ENCODE measurements around the gene C4orf50.
"Not testable (repeated sequence)": the region's sequence is repeated elsewhere in the genome, so short reads cannot be mapped to it uniquely, and the experiment has no call there.

The C4orf50 gene

DNA sequence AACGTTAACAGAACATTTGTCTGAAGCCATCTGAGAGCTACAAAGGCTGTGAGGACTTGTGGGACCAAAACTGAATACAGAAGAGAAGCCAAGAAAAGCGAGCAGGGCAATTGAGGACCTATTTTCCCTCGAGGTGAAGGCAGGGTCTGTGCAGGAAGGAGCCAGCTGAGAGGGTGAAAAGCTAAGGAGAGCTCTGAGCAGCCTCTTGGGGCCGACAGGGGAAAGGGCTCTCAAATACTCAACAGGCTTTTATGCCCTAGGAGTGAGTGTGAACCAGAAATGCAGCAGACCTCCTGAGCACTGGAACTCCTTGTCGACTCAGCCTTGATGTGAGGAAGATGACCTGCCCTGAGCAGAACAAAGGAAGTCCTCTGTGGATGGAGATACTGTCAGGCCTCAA lies 54.2 kb downstream of the C4orf50 start:
- no peak for DNase-seq

DNA sequence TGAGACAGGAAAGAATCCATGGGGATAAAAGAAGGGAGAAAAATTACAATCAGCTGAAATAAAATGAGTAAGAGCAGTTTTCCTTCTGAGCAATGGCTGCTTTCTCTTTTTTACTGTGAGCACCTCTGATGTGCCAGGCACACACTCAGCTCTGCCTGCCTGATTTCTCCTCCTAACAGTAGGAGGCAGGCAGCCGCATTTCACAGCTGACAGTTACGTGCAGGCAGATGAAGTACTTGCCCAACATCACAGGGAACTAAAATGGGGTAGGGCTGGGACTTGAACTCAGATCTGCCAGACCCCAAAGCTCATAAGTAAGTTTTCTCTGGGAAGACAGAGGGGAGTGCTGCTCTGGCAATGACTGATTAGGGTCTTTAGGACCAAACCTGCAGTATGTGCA lies 54.6 kb downstream of the C4orf50 start:
- no peak for DNase-seq

DNA sequence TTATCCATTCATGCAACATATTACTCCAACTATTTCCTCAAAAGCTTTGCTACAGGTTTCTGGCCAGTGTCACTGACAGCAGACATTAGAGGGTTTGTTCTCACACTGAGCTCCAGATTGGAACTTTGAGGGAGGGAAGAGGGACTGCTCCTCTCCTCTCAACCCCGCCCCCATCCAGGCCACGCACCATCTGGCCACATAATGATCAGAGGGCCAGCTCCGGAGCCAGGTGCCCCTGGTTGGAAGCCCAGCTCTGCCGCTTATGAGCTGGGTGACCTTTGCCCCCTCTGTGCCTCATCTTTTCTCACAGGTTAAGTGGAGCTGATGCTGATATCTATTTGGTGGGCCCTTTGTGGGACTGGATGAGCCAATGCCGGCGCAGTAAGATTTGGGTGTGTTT lies 55.8 kb downstream of the C4orf50 start:
- no peak for DNase-seq

DNA sequence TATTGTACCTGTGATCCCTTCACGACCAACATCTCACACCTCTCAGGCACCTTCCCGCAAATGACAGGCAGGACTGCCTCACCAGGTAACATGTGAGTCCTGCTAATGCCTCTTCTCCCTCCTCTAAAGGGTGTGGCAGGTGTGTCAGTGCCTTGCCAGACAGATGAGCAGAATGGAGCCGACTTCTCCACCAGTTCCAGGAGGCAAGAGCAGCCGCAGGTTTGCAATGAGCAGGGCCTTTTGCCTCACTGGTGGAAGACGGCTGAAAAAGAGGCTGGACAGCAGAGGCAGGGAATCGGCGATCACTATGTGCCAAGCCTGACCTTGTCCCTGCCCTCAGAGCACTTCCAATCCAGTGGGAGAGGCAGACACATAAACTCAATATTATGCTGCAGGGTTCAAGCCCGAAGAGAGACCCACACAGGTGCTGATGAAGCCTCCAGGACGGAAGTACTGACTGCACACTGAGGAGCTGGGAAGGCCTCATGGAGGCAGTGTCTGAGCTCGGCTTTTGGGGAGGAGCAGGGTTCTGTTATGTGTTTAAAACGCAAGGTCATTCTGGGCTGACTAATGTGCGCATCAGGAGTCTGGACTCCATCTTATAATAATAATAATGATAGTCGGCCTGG lies 57.9 kb downstream of the C4orf50 start:
- no peak for DNase-seq

DNA sequence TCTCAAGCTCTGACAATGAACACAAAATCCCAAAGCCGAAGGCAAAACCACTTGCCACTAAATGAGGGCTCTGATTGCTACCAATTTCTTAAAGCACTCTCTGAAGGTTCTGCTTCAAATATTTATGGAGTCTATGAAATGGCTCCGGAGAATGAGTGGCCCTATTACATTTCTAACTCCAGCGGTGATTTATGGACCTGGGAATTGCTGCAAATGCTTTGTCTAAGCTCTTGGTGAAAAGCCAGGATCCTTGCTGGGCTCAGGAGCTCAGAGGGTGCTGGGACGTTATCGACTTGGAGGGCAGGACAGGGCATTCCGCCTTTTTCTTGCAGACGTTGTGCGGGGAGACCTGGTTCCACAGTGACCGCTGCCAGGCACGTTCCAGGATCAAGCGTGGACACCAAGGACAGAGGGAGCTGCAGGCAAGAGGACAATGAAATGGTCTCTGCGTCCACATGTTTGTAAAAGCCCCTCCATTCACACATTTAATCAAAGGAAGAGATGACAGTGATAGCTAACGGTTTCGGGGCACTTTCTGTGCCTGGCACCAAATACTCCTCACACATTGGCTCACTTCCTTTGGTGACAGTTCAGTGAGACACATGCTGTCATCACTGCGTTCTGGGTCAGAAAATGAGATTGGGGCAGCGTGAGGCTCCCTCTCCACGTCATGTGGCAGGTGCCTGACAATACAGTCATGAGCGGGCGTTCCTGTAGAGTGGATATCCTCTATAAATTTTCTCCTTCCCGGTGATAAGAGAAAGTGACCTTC lies 58.8 kb downstream of the C4orf50 start:
- DNase-seq, result no peak

DNA sequence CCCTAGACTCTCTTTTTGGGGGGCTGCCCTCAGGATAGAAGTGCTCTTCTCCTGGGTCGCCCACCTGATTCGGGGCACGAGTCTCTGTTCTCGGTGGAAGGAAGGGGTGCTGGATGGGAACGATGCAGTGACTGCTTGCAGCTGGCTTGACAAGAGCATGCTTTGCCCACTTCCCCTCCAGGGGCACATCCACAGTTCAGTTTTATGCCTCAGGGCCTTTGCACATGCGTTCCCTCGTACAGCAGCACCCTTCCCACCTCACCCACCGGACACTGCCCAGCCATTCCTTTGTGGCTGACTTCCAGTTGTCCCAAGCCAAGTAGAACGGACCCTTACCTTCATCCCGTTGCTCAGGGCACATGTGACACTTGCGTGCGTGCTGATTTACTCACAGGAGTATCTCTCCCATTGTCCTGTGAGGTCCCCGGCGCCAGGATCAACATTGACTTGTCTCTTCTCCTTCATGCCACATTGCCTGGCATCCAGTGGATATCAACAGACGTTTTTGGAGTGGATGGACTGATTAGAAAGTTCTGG lies 60.0 kb downstream of the C4orf50 start:
- DNase-seq, result no peak

DNA sequence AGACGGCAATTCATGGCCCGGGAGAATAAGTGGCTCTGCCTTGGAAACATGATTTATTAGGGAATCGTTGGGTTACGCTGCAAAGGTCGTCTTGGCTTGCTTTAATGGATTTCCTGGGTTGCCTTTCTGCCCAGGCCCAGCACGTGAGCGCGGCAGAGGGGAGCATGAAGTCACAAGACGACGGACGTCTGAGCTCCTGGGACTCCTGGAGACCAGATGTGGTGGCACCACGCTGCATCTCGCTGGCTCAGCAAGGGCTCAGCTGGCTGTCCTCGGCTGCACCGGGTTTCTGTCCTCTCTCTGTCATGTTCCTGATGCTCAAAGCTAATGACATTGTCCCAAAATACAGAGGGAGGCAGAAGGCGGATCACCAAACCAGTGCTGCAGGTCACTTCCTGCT lies 61.2 kb downstream of the C4orf50 start:
- DNase-seq, result peak; percentile 44

DNA sequence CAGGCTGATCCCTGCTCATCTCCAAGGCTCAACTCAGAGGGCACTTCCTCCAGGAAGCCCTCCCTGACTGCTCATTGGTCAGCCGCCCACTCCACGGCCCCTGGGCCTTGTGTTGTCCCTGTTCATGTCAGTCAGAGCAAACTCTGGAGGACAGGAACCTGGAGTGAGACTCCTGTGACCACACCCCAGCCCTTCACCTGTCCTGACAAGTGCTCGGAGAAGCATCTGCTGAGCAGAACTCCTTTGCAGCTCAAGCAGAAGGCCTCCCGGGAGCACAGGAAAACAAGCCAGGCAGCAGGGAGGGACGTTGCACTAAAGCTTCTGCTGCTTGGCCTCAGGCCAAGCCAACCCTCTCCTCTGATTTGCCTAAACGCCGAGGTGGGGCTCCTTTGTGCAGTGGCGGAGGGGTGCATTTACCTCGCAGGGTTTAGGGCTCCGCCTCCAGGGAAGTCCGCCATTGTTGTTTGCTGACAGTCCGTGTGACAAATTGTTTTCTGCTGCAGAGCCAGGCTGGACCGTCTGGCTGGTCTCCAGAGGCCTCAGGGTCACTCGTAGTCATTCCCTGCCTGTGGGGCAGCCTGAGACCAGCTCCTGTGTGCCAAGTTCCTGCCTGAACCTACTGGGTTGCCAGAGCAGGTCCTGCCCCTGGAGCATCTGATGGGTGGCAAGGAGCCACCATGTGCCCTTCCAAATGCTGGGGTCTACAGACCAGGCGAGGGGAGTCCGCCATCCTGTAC lies 61.8 kb downstream of the C4orf50 start:
- DNase-seq, result peak; percentile 88

DNA sequence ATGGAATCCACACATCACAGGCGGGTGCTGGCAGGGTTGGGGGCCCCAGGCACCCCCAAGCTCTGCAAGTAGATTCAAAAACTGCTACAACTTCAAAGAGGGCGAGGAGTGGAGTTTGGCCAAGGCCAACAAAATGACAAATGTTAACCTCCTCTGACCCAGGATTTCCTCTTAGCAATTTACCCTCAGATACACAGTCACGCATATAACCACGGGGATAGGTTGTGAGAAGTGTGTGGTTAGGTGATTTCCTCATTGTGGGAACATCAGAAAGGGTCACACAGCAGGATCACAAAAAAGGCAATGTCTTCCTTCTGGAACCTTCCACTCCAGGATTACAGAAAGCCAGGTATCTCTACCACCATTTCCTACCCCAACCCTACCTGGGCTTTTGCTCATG lies 62.4 kb downstream of the C4orf50 start:
- DNase-seq, result no peak

DNA sequence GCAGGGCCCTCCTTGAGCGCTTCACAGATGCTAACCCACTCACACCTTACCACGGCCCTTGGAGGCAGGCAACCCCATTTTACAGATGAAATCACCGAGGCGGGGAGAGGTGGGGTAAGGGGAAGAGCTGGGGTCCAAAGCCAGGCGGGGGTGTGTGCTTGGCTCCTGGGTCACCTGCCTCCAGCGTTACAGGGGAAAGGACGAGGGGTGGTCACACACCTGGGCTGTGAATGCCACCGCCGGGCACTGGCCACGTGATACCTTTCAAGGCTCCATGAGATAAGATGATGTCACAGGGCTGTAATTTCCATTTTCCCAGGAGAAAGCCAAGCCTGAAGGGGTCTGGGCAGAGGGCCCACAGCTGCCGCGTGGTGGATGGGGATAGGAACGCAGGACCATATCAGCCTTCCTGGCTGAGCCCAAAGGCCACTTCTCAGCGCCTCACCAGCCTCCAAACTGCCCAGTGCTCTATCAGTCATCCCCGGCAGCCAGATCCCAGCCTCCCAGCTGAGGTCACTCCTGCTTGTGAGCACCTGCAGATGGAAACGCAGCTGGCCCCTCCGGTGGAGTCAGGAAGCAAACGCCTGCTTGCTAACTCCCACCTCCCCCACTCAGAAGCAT lies 62.9 kb downstream of the C4orf50 start:
- DNase-seq, result peak; percentile 63

DNA sequence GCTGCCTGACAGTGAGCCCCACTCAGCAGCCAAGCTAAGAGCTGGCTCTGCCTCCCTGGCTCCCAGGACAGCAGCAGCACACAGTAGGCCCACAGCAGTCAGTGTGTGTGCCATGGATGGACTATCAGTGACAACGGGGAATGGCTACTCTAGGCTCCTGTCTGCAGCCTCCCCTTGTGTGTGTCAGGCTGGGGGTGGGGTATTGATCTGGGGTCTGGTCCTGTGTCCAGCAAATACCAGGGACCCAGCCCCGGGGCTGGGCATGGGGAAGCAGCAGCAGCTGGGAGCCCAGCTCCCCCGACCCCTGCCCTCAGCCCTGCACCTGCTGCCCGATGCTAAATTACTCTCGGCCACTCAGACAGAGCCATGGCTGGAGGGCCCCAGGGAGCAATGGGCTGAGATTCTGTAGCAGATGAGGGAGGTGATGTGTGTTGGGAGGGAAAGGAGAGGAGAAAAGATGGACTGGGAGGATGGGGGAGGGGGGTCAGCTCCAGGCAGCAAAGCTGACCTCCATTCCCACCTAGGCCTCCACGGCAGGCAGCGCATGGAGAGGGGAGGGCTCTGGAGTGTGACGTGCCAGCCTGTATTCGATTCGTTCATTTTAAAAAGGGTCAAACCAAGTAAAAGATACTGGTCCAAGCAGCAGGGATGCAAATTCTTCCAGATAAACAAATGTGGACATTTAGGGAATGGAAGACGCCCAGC lies 64.0 kb downstream of the C4orf50 start:
- DNase-seq, result no peak

DNA sequence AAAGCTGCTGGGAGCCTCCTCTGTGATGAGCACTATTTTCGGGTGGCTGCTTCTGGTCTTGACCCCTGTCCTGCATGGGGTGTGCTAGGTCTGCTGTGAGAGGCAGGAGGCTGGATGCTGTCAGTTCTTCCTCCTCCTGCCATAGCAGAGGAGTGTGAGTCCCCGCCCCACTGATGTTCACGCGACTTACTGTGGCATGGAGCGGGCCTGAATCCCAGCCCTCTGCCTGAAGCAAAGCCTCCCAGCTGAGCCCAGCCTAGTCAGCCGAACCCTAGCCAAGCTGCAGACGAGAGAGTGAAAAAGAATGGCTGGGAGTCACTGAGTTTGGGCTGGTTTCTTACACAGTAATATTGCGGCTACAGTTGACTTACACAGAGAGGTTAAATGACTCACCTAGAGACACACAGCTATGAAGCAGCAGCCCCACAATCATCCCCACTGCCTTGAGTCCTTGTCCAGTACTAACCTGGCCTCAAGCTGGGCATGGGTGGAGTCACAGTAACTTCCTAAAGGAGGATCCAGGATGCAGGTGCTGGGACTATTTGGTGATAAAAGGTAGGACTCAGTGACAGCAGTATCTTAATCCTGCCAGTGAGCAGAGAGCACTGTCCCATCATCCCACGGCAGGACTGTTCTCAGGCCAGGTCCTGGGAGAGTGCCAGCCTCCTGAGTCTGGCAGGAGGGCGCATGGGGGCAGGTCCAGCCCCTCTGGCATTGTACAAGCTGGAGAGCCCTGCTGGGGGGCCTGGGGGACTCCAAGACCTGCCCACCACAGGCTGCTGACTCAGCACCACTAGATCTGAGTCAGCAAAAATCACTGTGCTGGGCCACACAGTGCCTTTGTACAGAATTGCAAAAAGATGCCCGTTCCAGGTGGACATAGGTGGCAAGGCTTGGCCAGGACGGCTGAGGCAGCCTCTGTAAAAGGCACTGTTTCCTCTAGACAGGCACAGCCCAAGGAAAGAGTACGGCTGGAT lies 65.0 kb downstream of the C4orf50 start:
- DNase-seq, result no peak

DNA sequence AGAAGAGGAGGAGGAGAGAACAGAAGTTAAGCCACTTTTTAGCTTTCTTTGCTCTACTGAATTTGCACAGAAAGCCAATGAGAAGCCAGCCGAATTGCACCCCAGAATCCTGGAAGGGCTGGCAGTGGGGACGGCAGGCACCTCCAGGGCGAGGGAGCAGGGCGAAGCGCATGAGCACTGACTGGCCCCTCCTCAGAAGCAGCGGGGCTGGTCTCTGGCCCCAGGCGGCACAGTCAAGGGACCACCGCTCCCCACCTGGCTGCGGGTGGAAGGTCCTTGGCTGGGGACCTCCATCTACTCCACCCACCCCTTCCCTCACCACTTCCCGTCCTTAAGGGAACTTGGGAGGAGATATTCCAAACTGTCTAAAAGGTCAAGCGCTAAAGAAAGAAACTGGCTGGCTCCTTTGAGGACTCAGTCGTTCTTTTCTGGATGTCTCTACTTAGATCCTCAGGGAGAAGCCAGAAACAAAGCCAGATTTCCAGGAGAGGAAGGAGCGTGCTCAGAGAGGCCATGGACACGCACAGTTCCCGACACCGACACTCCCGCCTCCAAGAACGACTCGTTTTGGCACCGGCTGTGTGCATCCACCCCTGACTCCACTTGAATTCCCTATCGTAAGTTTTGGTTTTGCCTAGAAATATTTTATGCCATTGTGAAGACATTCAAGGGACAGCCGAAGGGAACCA lies 65.8 kb downstream of the C4orf50 start:
- DNase-seq, result no peak

DNA sequence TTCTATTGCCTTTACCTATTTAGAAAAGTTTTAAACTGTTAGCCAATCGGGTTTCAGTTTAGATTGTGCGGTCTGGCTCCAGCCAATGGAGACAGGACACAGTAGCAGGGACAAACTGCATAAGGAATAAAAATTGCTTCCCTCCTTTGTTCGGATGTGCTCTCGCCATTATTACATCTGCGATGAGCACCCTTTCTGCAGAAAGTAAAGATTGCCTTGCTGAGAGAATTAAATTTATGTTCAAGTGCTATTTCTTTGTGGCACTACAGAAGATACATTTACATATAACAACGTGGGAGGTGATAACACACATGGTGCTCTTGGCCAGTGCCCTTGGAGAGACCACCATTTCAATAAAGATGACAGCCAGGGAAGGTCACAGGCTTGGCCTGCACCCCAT lies 71.6 kb downstream of the C4orf50 start:
- DNase-seq, result not testable (repeated sequence)

DNA sequence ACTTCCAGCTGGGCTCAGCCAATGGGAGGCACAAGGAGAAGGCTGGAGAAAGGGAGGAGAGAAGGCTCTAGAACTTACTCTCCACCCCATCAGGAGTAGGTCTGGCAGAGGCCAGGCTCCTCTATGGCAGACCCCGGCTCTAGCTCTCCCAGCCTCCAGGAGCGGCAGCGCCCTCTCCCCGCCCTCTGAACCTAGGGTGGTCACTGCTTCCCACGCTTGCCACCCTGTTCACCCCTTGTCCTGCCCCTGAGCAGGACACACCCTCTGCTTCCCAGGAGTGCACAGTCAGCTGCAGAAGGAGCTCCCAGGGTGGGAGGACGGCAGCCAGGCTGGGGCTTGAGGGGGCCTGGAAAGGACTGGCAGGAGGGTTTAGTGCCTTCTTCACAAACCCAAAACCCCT lies 72.3 kb downstream of the C4orf50 start:
- DNase-seq, result no peak

DNA sequence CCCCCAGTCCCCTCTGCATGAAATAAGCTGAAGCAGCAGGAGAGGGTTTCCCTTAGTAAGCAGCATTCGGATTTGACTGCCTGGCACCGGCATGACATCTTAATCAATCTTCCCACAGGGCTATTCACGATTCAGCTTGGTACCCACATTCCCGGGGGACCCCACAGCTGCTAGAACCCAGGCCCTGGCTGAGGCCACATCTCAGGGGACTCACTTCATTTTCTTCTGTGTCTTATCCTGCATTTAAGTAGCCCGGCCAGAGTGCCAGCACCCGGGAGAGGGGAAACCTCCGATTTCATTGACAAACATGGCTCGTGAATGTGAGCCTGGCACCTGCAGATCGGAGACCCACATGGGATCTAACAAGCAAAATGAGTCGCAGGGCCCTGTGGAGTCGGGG lies 73.1 kb downstream of the C4orf50 start:
- no peak for DNase-seq

DNA sequence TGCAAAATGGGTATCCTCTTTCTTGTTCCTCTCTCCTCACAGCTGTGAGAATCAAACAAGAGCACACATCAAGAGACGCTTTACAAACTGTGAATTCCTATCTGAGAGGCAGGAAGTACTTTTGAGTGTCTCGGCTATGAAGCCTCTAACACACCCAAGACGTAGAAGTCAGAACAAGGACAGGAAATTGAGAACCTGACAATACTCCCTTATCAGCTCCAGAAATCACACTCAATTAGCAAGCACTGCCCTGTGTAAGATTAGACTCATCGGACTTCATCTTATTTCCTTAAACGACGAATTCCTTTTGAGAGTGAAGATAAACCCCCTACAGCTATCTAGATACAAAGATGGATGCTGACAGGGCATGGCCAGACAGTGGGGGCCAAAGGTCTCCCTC lies 74.7 kb downstream of the C4orf50 start:
- DNase-seq, result no peak

DNA sequence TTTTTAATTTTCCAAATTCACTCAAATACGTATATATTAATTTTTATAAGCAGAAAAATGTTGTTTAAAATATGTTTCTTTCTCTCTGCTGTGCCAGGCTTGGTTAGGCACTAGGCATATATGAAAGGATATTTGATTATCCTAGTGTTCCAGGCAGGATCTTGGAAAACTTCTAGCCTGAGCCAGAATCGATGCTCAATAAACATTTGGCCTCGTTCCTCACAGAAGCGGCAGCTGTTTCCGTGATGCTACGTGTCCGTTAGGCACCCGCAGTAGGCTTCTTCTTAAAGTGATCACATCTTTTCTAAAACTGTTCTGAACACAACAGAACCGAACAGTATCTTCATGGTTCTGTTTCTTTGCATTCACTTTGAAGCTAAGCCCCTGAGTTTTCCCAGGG lies 75.3 kb downstream of the C4orf50 start:
- no peak for DNase-seq

DNA sequence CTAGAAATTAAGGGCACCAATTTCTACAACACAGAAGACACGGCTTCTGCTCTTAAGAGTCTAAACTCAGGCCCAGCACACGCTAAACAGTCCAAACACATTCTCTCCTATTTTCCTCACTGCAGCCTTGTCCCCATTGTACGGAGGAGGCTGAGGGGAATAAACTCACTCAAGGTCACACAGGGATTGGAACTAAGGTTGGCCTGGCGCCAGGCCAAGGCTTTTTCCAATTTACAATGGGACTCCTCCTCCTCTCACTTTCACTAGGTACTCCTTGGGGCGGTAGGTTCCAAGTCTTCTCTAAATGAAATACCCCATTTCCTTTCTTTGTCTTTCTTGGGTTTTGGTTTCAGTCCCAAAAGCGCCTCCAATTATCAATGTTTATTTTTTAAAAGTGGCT lies 76.6 kb downstream of the C4orf50 start:
- no peak for DNase-seq

DNA sequence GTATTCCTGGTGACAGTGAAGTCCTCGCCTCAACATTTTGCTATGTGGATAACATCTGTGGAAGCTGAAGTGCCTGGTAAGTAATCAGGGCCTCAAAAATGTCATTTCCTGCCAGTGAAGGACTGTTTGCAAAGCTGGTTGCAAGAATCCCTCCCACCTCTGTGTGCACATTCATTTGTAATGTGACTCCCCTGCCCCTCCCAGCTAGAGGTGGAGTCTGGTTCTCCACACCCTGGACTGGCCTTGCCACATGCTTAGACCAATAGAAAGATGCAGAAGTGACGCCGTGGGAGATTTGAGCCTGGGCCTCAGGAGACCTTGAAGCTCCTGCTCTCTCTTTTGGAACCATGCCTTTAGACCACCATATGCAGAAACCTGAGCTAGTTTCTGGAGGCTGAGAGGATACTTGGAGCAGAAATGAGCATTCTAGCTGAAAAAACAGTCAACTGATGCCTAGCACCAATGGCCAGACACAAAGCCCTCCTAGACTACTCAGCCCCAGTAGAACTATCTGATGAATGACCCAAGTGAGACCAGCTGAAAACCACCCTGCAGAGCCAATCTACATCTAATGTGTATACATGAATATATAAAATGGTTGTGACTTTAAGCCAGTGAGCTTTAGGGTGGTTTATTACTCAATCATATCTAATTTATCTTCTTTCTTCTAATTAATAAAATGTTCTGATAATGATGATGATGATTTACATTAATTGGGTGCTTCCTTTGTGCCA lies 77.6 kb downstream of the C4orf50 start:
- peak; percentile 85 for DNase-seq
